Measurements from ENCODE around the gene PMEPA1.

The PMEPA1 gene

GRCh38 chr20:57603120-57603519 lies 106.7 kb downstream of the PMEPA1 start:
- no peak for DNase-seq

- no peak for DNase-seq
Measured at GRCh38 chr20:57601737-57602136, 108.1 kb downstream of the PMEPA1 start.

- no peak for DNase-seq
Measured at GRCh38 chr20:57601211-57601570, 108.6 kb downstream of the PMEPA1 start.

- no peak for DNase-seq
Measured at GRCh38 chr20:57600320-57601210, 109.2 kb downstream of the PMEPA1 start.

- DNase-seq = no peak
Measured at GRCh38 chr20:57598491-57598890, 111.3 kb downstream of the PMEPA1 start.

Data from effector CD4-positive, alpha-beta T cell (primary cell).